ENCODE results near the gene RABGAP1L.
A peak's percentile ranks its signal among the peaks of the same experiment; 100 is the strongest.

RABGAP1L gene

GRCh38 chr1:174768949-174769348 is 609.6 kb downstream of the RABGAP1L start:
- H3K4me3 Mint-ChIP-seq, result no peak overlapping the region
- no peak for TF ChIP-seq CTCF (IDR thresholded peaks at IDR 0.05; ENCODE audit: unreplicated experiment in 3 of 3)
- no peaks in the 10 kb centered on the region for H3K36me3 Mint-ChIP-seq (ENCODE audit: low read depth)
- no peaks in the 10 kb centered on the region for H3K27me3 Mint-ChIP-seq (ENCODE audit: low read depth)
- H3K9me3 Mint-ChIP-seq, result no peaks in the 10 kb centered on the region
- no peaks in the 10 kb centered on the region for H3K4me1 Mint-ChIP-seq
- H3K27ac Mint-ChIP-seq, result peak overlapping the region in 1 of 3 experiments; percentile 5

GRCh38 chr1:174769961-174770549 is 610.7 kb downstream of the RABGAP1L start:
- Mint-ChIP-seq H3K4me3 (no peak overlapping the region), H3K36me3 (ENCODE audit: low read depth) (no peaks in the 10 kb centered on the region), H3K27me3 (ENCODE audit: low read depth) (no peaks in the 10 kb centered on the region), H3K27ac (peak overlapping the region in 1 of 3 experiments; percentile 23), H3K4me1 (no peaks in the 10 kb centered on the region), H3K9me3 (no peaks in the 10 kb centered on the region)
- peak; percentile 63 to 84 (median 65) for TF ChIP-seq CTCF (IDR thresholded peaks at IDR 0.05; ENCODE audit: unreplicated experiment in 3 of 3)

GRCh38 chr1:174775621-174776020 is 616.3 kb downstream of the RABGAP1L start:
- no peak overlapping the region for H3K27ac Mint-ChIP-seq
- peaks cover 3% of the 10 kb centered on the region for H3K9me3 Mint-ChIP-seq
- H3K4me3 Mint-ChIP-seq, result no peak overlapping the region
- H3K4me1 Mint-ChIP-seq, result no peaks in the 10 kb centered on the region
- H3K36me3 Mint-ChIP-seq (ENCODE audit: low read depth), result no peaks in the 10 kb centered on the region
- no peak for TF ChIP-seq CTCF (IDR thresholded peaks at IDR 0.05; ENCODE audit: unreplicated experiment in 3 of 3)
- no peaks in the 10 kb centered on the region for H3K27me3 Mint-ChIP-seq (ENCODE audit: low read depth)

GRCh38 chr1:174777262-174777661 is 617.9 kb downstream of the RABGAP1L start:
- Mint-ChIP-seq H3K27me3 (ENCODE audit: low read depth) (no peaks in the 10 kb centered on the region), H3K27ac (no peak overlapping the region), H3K36me3 (ENCODE audit: low read depth) (no peaks in the 10 kb centered on the region), H3K9me3 (peaks cover 3% of the 10 kb centered on the region), H3K4me1 (no peaks in the 10 kb centered on the region), H3K4me3 (no peak overlapping the region)
- no peak for TF ChIP-seq CTCF (IDR thresholded peaks at IDR 0.05; ENCODE audit: unreplicated experiment in 3 of 3)

- Mint-ChIP-seq H3K9me3 (no peaks in the 10 kb centered on the region), H3K27me3 (ENCODE audit: low read depth) (no peaks in the 10 kb centered on the region), H3K4me3 (no peak overlapping the region), H3K4me1 (no peaks in the 10 kb centered on the region), H3K36me3 (ENCODE audit: low read depth) (no peaks in the 10 kb centered on the region), H3K27ac (no peak overlapping the region)
- no peak for TF ChIP-seq CTCF (IDR thresholded peaks at IDR 0.05; ENCODE audit: unreplicated experiment in 3 of 3)
These were observed 626.2 kb downstream of the RABGAP1L start for GRCh38 chr1:174785510-174785909.

GRCh38 chr1:174786358-174786757 is 627.0 kb downstream of the RABGAP1L start:
- Mint-ChIP-seq H3K27me3 (ENCODE audit: low read depth) (no peaks in the 10 kb centered on the region), H3K4me3 (no peak overlapping the region), H3K27ac (no peak overlapping the region), H3K4me1 (no peaks in the 10 kb centered on the region), H3K9me3 (no peaks in the 10 kb centered on the region), H3K36me3 (ENCODE audit: low read depth) (no peaks in the 10 kb centered on the region)
- TF ChIP-seq CTCF (IDR thresholded peaks at IDR 0.05; ENCODE audit: unreplicated experiment in 3 of 3), result no peak
